SK-N-SH treated with all-trans-retinoic acid at 6 μM for 48 hours (cell line): ENCODE data around the gene CYP1A1.

ENCODE experiments used
- ATAC-seq: fragments of 200-7000 bp; cut with Tn5 transposase; 3 replicates; pipeline ENCODE4 v1.9.1; 2020; ENCODE audit warnings: mild to moderate bottlenecking, moderate library complexity
- BACH2 ChIP-seq: fragments of 250-450 bp; sonication (Bioruptor Pico); IDR thresholded peaks from 2 replicates; pipeline ENCODE4 v1.9.0; 2021; ENCODE audit warnings: mild to moderate bottlenecking, borderline replicate concordance
- CREB5 ChIP-seq: fragments of 250-450 bp; sonication (Bioruptor Pico); IDR thresholded peaks from 2 replicates; pipeline ENCODE4 v1.5.1; 2020; ENCODE audit warnings: low read depth, mild to moderate bottlenecking, moderate library complexity
- CSDC2 ChIP-seq: fragments of 250-450 bp; sonication (Bioruptor Pico); IDR thresholded peaks from 2 replicates; pipeline ENCODE4 v1.5.0; 2020; ENCODE audit warnings: mild to moderate bottlenecking, moderate library complexity
- CSRNP3 ChIP-seq: fragments of 250-450 bp; sonication (Bioruptor Pico); IDR thresholded peaks from 2 replicates; pipeline ENCODE4 v1.5.1; 2021; ENCODE audit warnings: mild to moderate bottlenecking, moderate library complexity
- ESRRG ChIP-seq: fragments of 250-450 bp; sonication (Bioruptor Pico); IDR thresholded peaks from 2 replicates; pipeline ENCODE4 v1.6.1; 2021; ENCODE audit warnings: mild to moderate bottlenecking
- GLIS3 ChIP-seq: fragments of 250-450 bp; sonication (Bioruptor Pico); IDR thresholded peaks from 2 replicates; pipeline ENCODE4 v1.5.0; 2020; ENCODE audit warnings: mild to moderate bottlenecking, moderate library complexity
- ISL1 ChIP-seq: fragments of 250-450 bp; sonication (Bioruptor Pico); IDR thresholded peaks from 2 replicates; pipeline ENCODE4 v2.1.2; 2022; ENCODE audit warnings: mild to moderate bottlenecking, moderate library complexity
- PATZ1 ChIP-seq: fragments of 250-450 bp; sonication (Bioruptor Pico); IDR thresholded peaks from 2 replicates; pipeline ENCODE4 v1.8.0; 2020; ENCODE audit warnings: mild to moderate bottlenecking, moderate library complexity, borderline replicate concordance
- POU6F1 ChIP-seq: fragments of 250-450 bp; sonication (Bioruptor Pico); IDR thresholded peaks from 2 replicates; pipeline ENCODE4 v1.8.0; 2021; ENCODE audit warnings: low read depth, mild to moderate bottlenecking, moderate library complexity, borderline replicate concordance
- PPARA ChIP-seq: fragments of 250-450 bp; sonication (Bioruptor Pico); IDR thresholded peaks from 2 replicates; pipeline ENCODE4 v1.5.0; 2020; ENCODE audit warnings: mild to moderate bottlenecking, borderline replicate concordance
- RARB ChIP-seq: fragments of 250-450 bp; sonication (Bioruptor Pico); IDR thresholded peaks from 2 replicates; pipeline ENCODE4 v1.8.0; 2021; ENCODE audit warnings: mild to moderate bottlenecking, moderate library complexity
- TCF4 ChIP-seq: fragments of 250-450 bp; sonication (Bioruptor Pico); IDR thresholded peaks from 2 replicates; pipeline ENCODE4 v1.8.0; 2021; ENCODE audit warnings: mild to moderate bottlenecking, moderate library complexity, borderline replicate concordance
- TOX ChIP-seq: fragments of 250-450 bp; sonication (Bioruptor Pico); IDR thresholded peaks from 2 replicates; pipeline ENCODE4 v1.8.0; 2021; ENCODE audit warnings: mild to moderate bottlenecking, moderate library complexity, borderline replicate concordance
- ZC3H10 ChIP-seq: fragments of 250-450 bp; sonication (Bioruptor Pico); IDR thresholded peaks from 2 replicates; pipeline ENCODE4 v1.5.1; 2021; ENCODE audit warnings: mild to moderate bottlenecking, moderate library complexity
- ZFP3 ChIP-seq: fragments of 250-450 bp; sonication (Bioruptor Pico); IDR thresholded peaks from 2 replicates; pipeline ENCODE4 v1.5.0; 2020; ENCODE audit warnings: mild to moderate bottlenecking, moderate library complexity
- ZFP30 ChIP-seq: fragments of 450-650 bp; formaldehyde crosslinking; IDR thresholded peaks from 2 replicates; pipeline ENCODE4 v1.5.0; 2022; ENCODE audit warnings: mild to moderate bottlenecking, moderate library complexity
- ZNF565 ChIP-seq: fragments of 450-650 bp; formaldehyde crosslinking; conservative IDR thresholded peaks from 2 replicates; pipeline ENCODE4 v1.5.0; 2020; ENCODE audit warnings: low read depth, mild to moderate bottlenecking, moderate library complexity
- ZNF8 ChIP-seq: fragments of 450-650 bp; formaldehyde crosslinking; IDR thresholded peaks from 2 replicates; pipeline ENCODE4 v1.5.0; 2020; ENCODE audit warnings: mild to moderate bottlenecking, moderate library complexity
- TF ChIP-seq, protein P1 (sequence below): fragments of 250-450 bp; sonication (Bioruptor Pico); IDR thresholded peaks from 2 replicates; pipeline ENCODE4 v1.5.0; 2020; ENCODE audit warnings: mild to moderate bottlenecking, moderate library complexity

CYP1A1 gene

GRCh38 chr15:74768099-74768770 lies 42.9 kb upstream of the CYP1A1 start:
- TF ChIP-seq PPARA (CRISPR knock-in tag) (no peak), ZC3H10 (CRISPR knock-in tag) (no peak), ISL1 (CRISPR knock-in tag) (no peak), PATZ1 (CRISPR knock-in tag) (no peak), POU6F1 (CRISPR knock-in tag) (no peak), TOX (no peak), GLIS3 (CRISPR knock-in tag) (no peak), RARB (CRISPR knock-in tag) (no peak), CSDC2 (no peak), ZFP30 (no peak)
- peak; percentile 5; the same call in 2 of the 3 replicates for ATAC-seq

- ATAC-seq: no peak
- TF ChIP-seq ZC3H10 (CRISPR knock-in tag): no peak
- no peak for TF ChIP-seq RARB (CRISPR knock-in tag)
- TF ChIP-seq CSDC2: no peak
- no peak for TF ChIP-seq PPARA (CRISPR knock-in tag)
- no peak for TF ChIP-seq ZNF565
- TF ChIP-seq ZFP3 (CRISPR knock-in tag): no peak
- no peak for TF ChIP-seq PATZ1 (CRISPR knock-in tag)
- TF ChIP-seq CREB5 (CRISPR knock-in tag): no peak
- no peak for TF ChIP-seq ISL1 (CRISPR knock-in tag)
- TF ChIP-seq, protein P1, sequence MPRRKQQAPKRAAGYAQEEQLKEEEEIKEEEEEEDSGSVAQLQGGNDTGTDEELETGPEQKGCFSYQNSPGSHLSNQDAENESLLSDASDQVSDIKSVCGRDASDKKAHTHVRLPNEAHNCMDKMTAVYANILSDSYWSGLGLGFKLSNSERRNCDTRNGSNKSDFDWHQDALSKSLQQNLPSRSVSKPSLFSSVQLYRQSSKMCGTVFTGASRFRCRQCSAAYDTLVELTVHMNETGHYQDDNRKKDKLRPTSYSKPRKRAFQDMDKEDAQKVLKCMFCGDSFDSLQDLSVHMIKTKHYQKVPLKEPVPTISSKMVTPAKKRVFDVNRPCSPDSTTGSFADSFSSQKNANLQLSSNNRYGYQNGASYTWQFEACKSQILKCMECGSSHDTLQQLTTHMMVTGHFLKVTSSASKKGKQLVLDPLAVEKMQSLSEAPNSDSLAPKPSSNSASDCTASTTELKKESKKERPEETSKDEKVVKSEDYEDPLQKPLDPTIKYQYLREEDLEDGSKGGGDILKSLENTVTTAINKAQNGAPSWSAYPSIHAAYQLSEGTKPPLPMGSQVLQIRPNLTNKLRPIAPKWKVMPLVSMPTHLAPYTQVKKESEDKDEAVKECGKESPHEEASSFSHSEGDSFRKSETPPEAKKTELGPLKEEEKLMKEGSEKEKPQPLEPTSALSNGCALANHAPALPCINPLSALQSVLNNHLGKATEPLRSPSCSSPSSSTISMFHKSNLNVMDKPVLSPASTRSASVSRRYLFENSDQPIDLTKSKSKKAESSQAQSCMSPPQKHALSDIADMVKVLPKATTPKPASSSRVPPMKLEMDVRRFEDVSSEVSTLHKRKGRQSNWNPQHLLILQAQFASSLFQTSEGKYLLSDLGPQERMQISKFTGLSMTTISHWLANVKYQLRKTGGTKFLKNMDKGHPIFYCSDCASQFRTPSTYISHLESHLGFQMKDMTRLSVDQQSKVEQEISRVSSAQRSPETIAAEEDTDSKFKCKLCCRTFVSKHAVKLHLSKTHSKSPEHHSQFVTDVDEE (CRISPR knock-in tag): no peak
- no peak for TF ChIP-seq TCF4 (CRISPR knock-in tag)
- TF ChIP-seq BACH2 (CRISPR knock-in tag): no peak
- TF ChIP-seq ZNF8 (CRISPR knock-in tag): no peak
- no peak for TF ChIP-seq ESRRG (CRISPR knock-in tag)
- TF ChIP-seq ZFP30: no peak
- TF ChIP-seq CSRNP3 (CRISPR knock-in tag): no peak
- TF ChIP-seq POU6F1 (CRISPR knock-in tag): no peak
- TF ChIP-seq TOX: no peak
Observed at GRCh38 chr15:74767167-74768098, 42.1 kb upstream of the CYP1A1 start.
